Ecto neural progenitor cell (in vitro differentiated cells): Measurements from ENCODE around the gene SMARCA2.
A peak's percentile ranks its signal among the peaks of the same experiment; 100 is the strongest.

Experiments
- DNase-seq: peaks from one replicate; pipeline ENCODE4 v3.0.0-alpha.2; 2018; ENCODE audit warnings: low spot score

SMARCA2 gene

GRCh38 chr9:2016408-2017330 is 1.5 kb downstream of the SMARCA2 start:
- DNase-seq = peak; percentile 71

- peak; percentile 68 for DNase-seq
Observed at GRCh38 chr9:2017331-2018161, 2.4 kb downstream of the SMARCA2 start.

- no peak for DNase-seq
Observed at GRCh38 chr9:2018162-2018643, 3.1 kb downstream of the SMARCA2 start.

- DNase-seq = no peak
Observed at GRCh38 chr9:2018764-2019558, 3.8 kb downstream of the SMARCA2 start.

- DNase-seq = no peak
Observed at GRCh38 chr9:2019723-2020122, 4.6 kb downstream of the SMARCA2 start.

- DNase-seq = no peak
Observed at GRCh38 chr9:2021731-2022130, 6.6 kb downstream of the SMARCA2 start.

GRCh38 chr9:2022560-2022959 is 7.4 kb downstream of the SMARCA2 start:
- no peak for DNase-seq

GRCh38 chr9:2023042-2023441 is 7.9 kb downstream of the SMARCA2 start:
- no peak for DNase-seq

GRCh38 chr9:2023532-2023931 is 8.4 kb downstream of the SMARCA2 start:
- DNase-seq = no peak

GRCh38 chr9:2024888-2025782 is 10.0 kb downstream of the SMARCA2 start:
- no peak for DNase-seq

- no peak for DNase-seq
Observed at GRCh38 chr9:2026220-2026997, 11.3 kb downstream of the SMARCA2 start.

- DNase-seq = no peak
Observed at GRCh38 chr9:2027543-2028160, 12.5 kb downstream of the SMARCA2 start.

- DNase-seq = no peak
Observed at GRCh38 chr9:2028888-2029287, 13.7 kb downstream of the SMARCA2 start.

- DNase-seq = no peak
Observed at GRCh38 chr9:2029666-2030170, 14.6 kb downstream of the SMARCA2 start.

- no peak for DNase-seq
Observed at GRCh38 chr9:2032234-2032633, 17.1 kb downstream of the SMARCA2 start.

GRCh38 chr9:2036844-2037243 is 21.7 kb downstream of the SMARCA2 start:
- DNase-seq = no peak

- no peak for DNase-seq
Observed at GRCh38 chr9:2039294-2040180, 24.4 kb downstream of the SMARCA2 start.

- no peak for DNase-seq
Observed at GRCh38 chr9:2040828-2041227, 25.7 kb downstream of the SMARCA2 start.
